KG1 (cell line): ENCODE measurements around the gene TP53AIP1.

Experiments used
- DNase-seq: peaks from one replicate; lab custom pipeline; 2025; lab: John Stamatoyannopoulos, UW

The TP53AIP1 gene

GRCh38 chr11:128943428-128943976 is 831 bp upstream of the TP53AIP1 start:
- no peak for DNase-seq

- DNase-seq = no peak
Measured at GRCh38 chr11:128942272-128942612, 429 bp downstream of the TP53AIP1 start.

- DNase-seq = no peak
Measured at GRCh38 chr11:128941573-128942271, 949 bp downstream of the TP53AIP1 start.

GRCh38 chr11:128941110-128941509 is 1.6 kb downstream of the TP53AIP1 start:
- DNase-seq = no peak

GRCh38 chr11:128940603-128941002 is 2.1 kb downstream of the TP53AIP1 start:
- DNase-seq = no peak

- no peak for DNase-seq
Measured at GRCh38 chr11:128940156-128940555, 2.5 kb downstream of the TP53AIP1 start.

GRCh38 chr11:128939591-128939990 is 3.1 kb downstream of the TP53AIP1 start:
- no peak for DNase-seq

- DNase-seq = no peak
Measured at GRCh38 chr11:128938156-128938885, 4.3 kb downstream of the TP53AIP1 start.

GRCh38 chr11:128937480-128937879 is 5.2 kb downstream of the TP53AIP1 start:
- DNase-seq = no peak

GRCh38 chr11:128936606-128937251 is 5.9 kb downstream of the TP53AIP1 start:
- DNase-seq = no peak

GRCh38 chr11:128934926-128935325 is 7.7 kb downstream of the TP53AIP1 start:
- no peak for DNase-seq

GRCh38 chr11:128934351-128934750 is 8.3 kb downstream of the TP53AIP1 start:
- DNase-seq = no peak

GRCh38 chr11:128933481-128934178 is 9.0 kb downstream of the TP53AIP1 start:
- DNase-seq = no peak

GRCh38 chr11:128931668-128932067 is 11.0 kb downstream of the TP53AIP1 start:
- no peak for DNase-seq

GRCh38 chr11:128931066-128931465 is 11.6 kb downstream of the TP53AIP1 start:
- DNase-seq = no peak

GRCh38 chr11:128929991-128930390 is 12.7 kb downstream of the TP53AIP1 start:
- DNase-seq = no peak

GRCh38 chr11:128929468-128929867 is 13.2 kb downstream of the TP53AIP1 start:
- no peak for DNase-seq

- DNase-seq = no peak
Measured at GRCh38 chr11:128928400-128928799, 14.3 kb downstream of the TP53AIP1 start.

- DNase-seq = no peak
Measured at GRCh38 chr11:128927683-128928336, 14.9 kb downstream of the TP53AIP1 start.

GRCh38 chr11:128927108-128927461 is 15.6 kb downstream of the TP53AIP1 start:
- no peak for DNase-seq

- DNase-seq = no peak
Measured at GRCh38 chr11:128926437-128927107, 16.1 kb downstream of the TP53AIP1 start.
